Keratinocyte (primary cell): Measurements from ENCODE around the gene GP1BB. TPM values are rescaled to one million over a fixed set of nuclear protein-coding genes. Genes with fewer than 3 reads are reported as not detected.

Source experiments
- DNase-seq: peaks from one replicate; pipeline ENCODE4 v3.0.0-alpha.2; 2011; ENCODE audit warnings: low read depth, missing footprints, low spot score
- FAIRE-seq: peaks from 2 replicates; lab custom pipeline; 2011; peaks lifted over from hg19 to GRCh38; lab: Jason Lieb, UNC
- H2AFZ ChIP-seq: 2 replicates; pipeline ENCODE4 v1.6.0; 2012; ENCODE audit warnings: low read length, control low read depth, inconsistent platforms; ENCODE audit not compliant: control insufficient read depth
- H3K27ac ChIP-seq: 2 replicates; pipeline ENCODE4 v1.5.1; 2011; ENCODE audit warnings: low read length; ENCODE audit not compliant: control insufficient read depth, insufficient read depth
- H3K27me3 ChIP-seq: 3 replicates; pipeline ENCODE4 v1.6.0; 2011; ENCODE audit warnings: low read length; ENCODE audit not compliant: control insufficient read depth, insufficient read depth; ENCODE audit errors: extremely low read depth
- H3K36me3 ChIP-seq, 2 experiments: 2 replicates in 1 of 2; 3 replicates in 1 of 2; pipeline ENCODE4 v1.5.1; 2011; ENCODE audit warnings: low read length in 2 of 2, mild to moderate bottlenecking in 1 of 2; ENCODE audit not compliant: control insufficient read depth in 2 of 2, insufficient read depth in 2 of 2; ENCODE audit errors: extremely low read depth in 1 of 2
- H3K4me1 ChIP-seq: 3 replicates; pipeline ENCODE4 v1.5.1; 2011; ENCODE audit warnings: low read length; ENCODE audit not compliant: control insufficient read depth, insufficient read depth; ENCODE audit errors: extremely low read depth
- H3K4me2 ChIP-seq: 3 replicates; pipeline ENCODE4 v1.6.0; 2011; ENCODE audit warnings: low read depth, low read length; ENCODE audit not compliant: control insufficient read depth, insufficient read depth; ENCODE audit errors: extremely low read depth
- H3K4me3 ChIP-seq, 3 experiments: fragments of 200-600 bp in 1 of 3; sonication (generic) in 1 of 3; 2 replicates in 2 of 3; 3 replicates in 1 of 3; pipeline ENCODE4 v1.5.1; 2011 to 2016; ENCODE audit warnings: low read length in 3 of 3, mild to moderate bottlenecking in 3 of 3, control low read depth in 2 of 3, inconsistent platforms in 1 of 3, low read depth in 1 of 3, mixed read lengths in 1 of 3, mixed run types in 1 of 3, moderate library complexity in 1 of 3; ENCODE audit not compliant: control insufficient read depth in 2 of 3, insufficient read depth in 2 of 3; ENCODE audit errors: extremely low read depth in 1 of 3
- H3K79me2 ChIP-seq: 2 replicates; pipeline ENCODE4 v1.6.0; 2012; ENCODE audit warnings: low read length; ENCODE audit not compliant: control insufficient read depth, insufficient read depth
- H3K9ac ChIP-seq: 3 replicates; pipeline ENCODE4 v1.6.0; 2011; ENCODE audit warnings: low read length; ENCODE audit not compliant: control insufficient read depth, insufficient read depth; ENCODE audit errors: extremely low read depth
- H3K9me1 ChIP-seq: 3 replicates; pipeline ENCODE4 v1.6.0; 2011; ENCODE audit warnings: low read length; ENCODE audit not compliant: control insufficient read depth, insufficient read depth; ENCODE audit errors: extremely low read depth
- H3K9me3 ChIP-seq: 2 replicates; pipeline ENCODE4 v1.5.1; 2012; ENCODE audit warnings: low read depth, low read length; ENCODE audit not compliant: control insufficient read depth
- H4K20me1 ChIP-seq: 3 replicates; pipeline ENCODE4 v1.6.0; 2011; ENCODE audit warnings: low read length; ENCODE audit not compliant: control insufficient read depth, insufficient read depth; ENCODE audit errors: extremely low read depth
- EZH2 ChIP-seq: IDR thresholded peaks from one replicate; pipeline ENCODE4 v1.6.1; 2012; ENCODE audit warnings: inconsistent platforms, mild to moderate bottlenecking, low read length, moderate library complexity
- dilution Hi-C: fragments of 300-500 bp; cut with MboI; formaldehyde crosslinking; loops from one replicate; pipeline ENCODE4 v1.7.0; 2020; ENCODE audit warnings: low sequenced_read_pairs; ENCODE audit not compliant: extremely low pct_ligation_motif_present
- polyA plus RNA-seq, 5 experiments: library from polyadenylated mRNA; depleted of rRNA in 3 of 5; stranded (reverse) in 3 of 5; stranded (forward) in 1 of 5; unstranded in 1 of 5; fragments of >200 nt; gene quantifications; 1 replicate in 1 of 5; 2 replicates in 3 of 5; 3 replicates in 1 of 5; pipeline versions ENCODE4 v1.2.1 to v1.2.3, GENCODE V29; 2011 to 2012; ENCODE audit warnings: missing spikeins in 2 of 5, low read depth in 1 of 5, low replicate concordance in 1 of 5
- TF ChIP-seq, protein P1 (sequence below), 3 experiments: IDR thresholded peaks in 1 of 3; conservative IDR thresholded peaks in 1 of 3; optimal IDR thresholded peaks in 1 of 3; 2 replicates in 2 of 3; 3 replicates in 1 of 3; pipeline versions ENCODE3 to v1.5.1; 2011; ENCODE audit warnings: low read length in 3 of 3, mild to moderate bottlenecking in 3 of 3, moderate library complexity in 2 of 3, control low read depth in 1 of 3, inconsistent platforms in 1 of 3; ENCODE audit not compliant: insufficient read depth in 2 of 3; ENCODE audit errors: extremely low read depth in 1 of 3

Gene GP1BB
- polyA plus RNA-seq, 1 donor (not counting 4 experiments of a cell fraction or from before 2014, with no cell fraction given), result 0.05 TPM

GRCh38 chr22:19721330-19722177, 1.8 kb upstream of the GP1BB start:
- Histone ChIP-seq H3K9me3 (no peaks in the 10 kb centered on the region), H3K4me2 (no peak overlapping the region), H3K9me1 (no peaks in the 10 kb centered on the region), H3K27ac (no peak overlapping the region), H3K36me3 (no peaks in the 10 kb centered on the region), H3K9ac (no peak overlapping the region), H3K27me3 (peaks cover 56% of the 10 kb centered on the region), H4K20me1 (no peaks in the 10 kb centered on the region), H3K4me1 (peaks cover 5% of the 10 kb centered on the region), H2AFZ (no peak overlapping the region), H3K4me3 (no peak overlapping the region), H3K79me2 (no peaks in the 10 kb centered on the region)
- FAIRE-seq (no peak), DNase-seq (no peak)
- dilution Hi-C loops, result no loop called here
- TF ChIP-seq, protein P1, sequence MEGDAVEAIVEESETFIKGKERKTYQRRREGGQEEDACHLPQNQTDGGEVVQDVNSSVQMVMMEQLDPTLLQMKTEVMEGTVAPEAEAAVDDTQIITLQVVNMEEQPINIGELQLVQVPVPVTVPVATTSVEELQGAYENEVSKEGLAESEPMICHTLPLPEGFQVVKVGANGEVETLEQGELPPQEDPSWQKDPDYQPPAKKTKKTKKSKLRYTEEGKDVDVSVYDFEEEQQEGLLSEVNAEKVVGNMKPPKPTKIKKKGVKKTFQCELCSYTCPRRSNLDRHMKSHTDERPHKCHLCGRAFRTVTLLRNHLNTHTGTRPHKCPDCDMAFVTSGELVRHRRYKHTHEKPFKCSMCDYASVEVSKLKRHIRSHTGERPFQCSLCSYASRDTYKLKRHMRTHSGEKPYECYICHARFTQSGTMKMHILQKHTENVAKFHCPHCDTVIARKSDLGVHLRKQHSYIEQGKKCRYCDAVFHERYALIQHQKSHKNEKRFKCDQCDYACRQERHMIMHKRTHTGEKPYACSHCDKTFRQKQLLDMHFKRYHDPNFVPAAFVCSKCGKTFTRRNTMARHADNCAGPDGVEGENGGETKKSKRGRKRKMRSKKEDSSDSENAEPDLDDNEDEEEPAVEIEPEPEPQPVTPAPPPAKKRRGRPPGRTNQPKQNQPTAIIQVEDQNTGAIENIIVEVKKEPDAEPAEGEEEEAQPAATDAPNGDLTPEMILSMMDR (optimal IDR thresholded peaks at IDR 0.05 in 1 of 3, IDR thresholded peaks at IDR 0.05 in 1 of 3, conservative IDR thresholded peaks at IDR 0.05 in 1 of 3; ENCODE audit: extremely low read depth in 1 of 3, insufficient read depth in 2 of 3, low read length in 3 of 3), result no peak
- TF ChIP-seq EZH2, result no peak

- H3K36me3 ChIP-seq, result no peaks in the 10 kb centered on the region
- FAIRE-seq, result no peak
- dilution Hi-C loops, result no loop called here
- no peaks in the 10 kb centered on the region for H3K9me1 ChIP-seq
- DNase-seq, result no peak
- H3K4me3 ChIP-seq, result no peak overlapping the region
- H2AFZ ChIP-seq, result no peak overlapping the region
- TF ChIP-seq, protein P1 (optimal IDR thresholded peaks at IDR 0.05 in 1 of 3, IDR thresholded peaks at IDR 0.05 in 1 of 3, conservative IDR thresholded peaks at IDR 0.05 in 1 of 3; ENCODE audit: extremely low read depth in 1 of 3, insufficient read depth in 2 of 3, low read length in 3 of 3), result no peak
- TF ChIP-seq EZH2, result no peak
- no peak overlapping the region for H3K4me2 ChIP-seq
- H3K4me1 ChIP-seq, result peaks cover 5% of the 10 kb centered on the region
- no peaks in the 10 kb centered on the region for H3K79me2 ChIP-seq
- peaks cover 56% of the 10 kb centered on the region for H3K27me3 ChIP-seq
- no peaks in the 10 kb centered on the region for H3K9me3 ChIP-seq
- no peak overlapping the region for H3K9ac ChIP-seq
- H3K27ac ChIP-seq, result no peak overlapping the region
- no peaks in the 10 kb centered on the region for H4K20me1 ChIP-seq
Measured at GRCh38 chr22:19722178-19722981, 959 bp upstream of the GP1BB start.
